Smooth muscle cell (in vitro differentiated cells): ENCODE results near the gene KLLN. TPM values are rescaled to one million over a fixed set of nuclear protein-coding genes. Genes with fewer than 3 reads are reported as not detected.
"Not testable (repeated sequence)": the region's sequence is repeated elsewhere in the genome, so short reads cannot be mapped to it uniquely, and the experiment has no call there.

Source experiments
- DNase-seq: peaks from one replicate; lab custom pipeline; 2025; ENCODE audit not compliant: unreplicated experiment; lab: John Stamatoyannopoulos, UW
- H2AFZ ChIP-seq: fragments of 200-600 bp; sonication (generic); 2 replicates; pipeline ENCODE4 v1.6.0; 2016; ENCODE audit warnings: antibody characterized with exemption, low read depth, mild to moderate bottlenecking
- H3F3A ChIP-seq: fragments of 200-600 bp; sonication (generic); 2 replicates; pipeline ENCODE4 v1.6.0; 2017; ENCODE audit warnings: antibody characterized with exemption, low read depth
- H3K27ac ChIP-seq: fragments of 200-600 bp; sonication (generic); 2 replicates; pipeline ENCODE4 v1.5.1; 2016; ENCODE audit warnings: low read depth, mild to moderate bottlenecking
- H3K27me3 ChIP-seq: fragments of 200-600 bp; sonication (generic); 2 replicates; pipeline ENCODE4 v1.6.1; 2016; ENCODE audit warnings: low read depth, mild to moderate bottlenecking
- H3K36me3 ChIP-seq: fragments of 200-600 bp; sonication (generic); 2 replicates; pipeline ENCODE4 v1.5.1; 2016; ENCODE audit warnings: low read depth
- H3K4me1 ChIP-seq: fragments of 200-600 bp; sonication (generic); 2 replicates; pipeline ENCODE4 v1.5.1; 2016; ENCODE audit warnings: low read depth
- H3K4me2 ChIP-seq: fragments of 200-600 bp; sonication (generic); 2 replicates; pipeline ENCODE4 v1.6.0; 2016; ENCODE audit warnings: mild to moderate bottlenecking
- H3K4me3 ChIP-seq: fragments of 200-600 bp; sonication (generic); 2 replicates; pipeline ENCODE4 v1.5.1; 2016; ENCODE audit warnings: mild to moderate bottlenecking
- H3K79me2 ChIP-seq: fragments of 200-600 bp; sonication (generic); 2 replicates; pipeline ENCODE4 v1.6.0; 2016; ENCODE audit warnings: low read depth, mild to moderate bottlenecking
- H3K9ac ChIP-seq: fragments of 200-600 bp; sonication (generic); 2 replicates; pipeline ENCODE4 v1.6.0; 2016; ENCODE audit warnings: low read depth
- H3K9me3 ChIP-seq: fragments of 200-600 bp; sonication (generic); replicated peaks from 2 replicates; pipeline ENCODE4 v1.5.1; 2016; ENCODE audit warnings: low read depth
- H4K20me1 ChIP-seq: fragments of 200-600 bp; sonication (generic); 2 replicates; pipeline ENCODE4 v1.6.0; 2016; ENCODE audit warnings: low read depth
- WGBS: methylation state at CpG from one replicate; pipeline ENCODE4 v1.1.7; 2016; ENCODE audit warnings: low lambda C conversion rate; 5-methylcytosine and 5-hydroxymethylcytosine counted together
- polyA plus RNA-seq: library from polyadenylated mRNA; unstranded; fragments of >200 nt; fragmentation: Nextera tagmentation; extraction: Ambion mirVana; gene quantifications from 2 replicates; pipeline ENCODE4 v1.2.1, GENCODE V29; 2016
- total RNA-seq: library from RNA; depleted of rRNA; stranded (reverse); fragments of >200 nt; gene quantifications from 2 replicates; pipeline ENCODE4 v1.2.3, GENCODE V29; 2014
- TF ChIP-seq, protein P1 (sequence below): fragments of 200-600 bp; sonication (generic); IDR thresholded peaks from 2 replicates; pipeline ENCODE4 v1.5.1; 2017; ENCODE audit warnings: borderline replicate concordance, mild to moderate bottlenecking, antibody characterized with exemption; ENCODE audit not compliant: insufficient read depth, poor library complexity, severe bottlenecking

The KLLN gene
- total and polyA plus RNA-seq, 2 experiments from 2014 or later: 0.18 TPM; not detected in 1

DNA sequence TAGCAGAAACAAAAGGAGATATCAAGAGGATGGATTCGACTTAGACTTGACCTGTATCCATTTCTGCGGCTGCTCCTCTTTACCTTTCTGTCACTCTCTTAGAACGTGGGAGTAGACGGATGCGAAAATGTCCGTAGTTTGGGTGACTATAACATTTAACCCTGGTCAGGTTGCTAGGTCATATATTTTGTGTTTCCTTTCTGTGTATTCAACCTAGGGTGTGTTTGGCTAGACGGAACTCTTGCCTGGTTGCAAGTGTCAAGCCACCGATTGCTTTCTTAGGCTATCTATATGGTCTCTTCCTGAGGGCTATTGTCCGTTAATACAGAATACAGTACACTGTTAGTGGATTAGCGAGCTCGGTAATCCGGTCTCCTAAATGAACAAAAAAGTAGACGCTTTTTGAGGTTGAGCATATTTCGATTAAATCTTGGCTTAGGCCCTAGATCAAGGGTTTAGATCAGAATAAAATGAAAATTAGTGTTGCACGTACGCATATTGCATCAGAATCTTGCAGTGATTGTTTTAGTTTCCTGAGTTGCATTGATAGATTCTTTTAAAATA is 1.2 kb upstream of the KLLN start:
- DNase-seq: no peak
- Histone ChIP-seq H3K4me2 (peak overlapping the region; percentile 92), H3K27ac (peak overlapping the region; percentile 22), H3K27me3 (no peaks in the 10 kb centered on the region), H3F3A (peaks cover 14% of the 10 kb centered on the region), H3K4me3 (peak overlapping the region; percentile 89), H3K9ac (peak overlapping the region; percentile 75), H3K9me3 (no peaks in the 10 kb centered on the region), H3K79me2 (peaks cover 54% of the 10 kb centered on the region), H3K36me3 (no peaks in the 10 kb centered on the region), H3K4me1 (peaks cover 32% of the 10 kb centered on the region), H2AFZ (no peak overlapping the region), H4K20me1 (peaks cover 54% of the 10 kb centered on the region)
- under 1% methylated on average over 16 of the region's 16 CpGs for WGBS
- TF ChIP-seq, protein P1, sequence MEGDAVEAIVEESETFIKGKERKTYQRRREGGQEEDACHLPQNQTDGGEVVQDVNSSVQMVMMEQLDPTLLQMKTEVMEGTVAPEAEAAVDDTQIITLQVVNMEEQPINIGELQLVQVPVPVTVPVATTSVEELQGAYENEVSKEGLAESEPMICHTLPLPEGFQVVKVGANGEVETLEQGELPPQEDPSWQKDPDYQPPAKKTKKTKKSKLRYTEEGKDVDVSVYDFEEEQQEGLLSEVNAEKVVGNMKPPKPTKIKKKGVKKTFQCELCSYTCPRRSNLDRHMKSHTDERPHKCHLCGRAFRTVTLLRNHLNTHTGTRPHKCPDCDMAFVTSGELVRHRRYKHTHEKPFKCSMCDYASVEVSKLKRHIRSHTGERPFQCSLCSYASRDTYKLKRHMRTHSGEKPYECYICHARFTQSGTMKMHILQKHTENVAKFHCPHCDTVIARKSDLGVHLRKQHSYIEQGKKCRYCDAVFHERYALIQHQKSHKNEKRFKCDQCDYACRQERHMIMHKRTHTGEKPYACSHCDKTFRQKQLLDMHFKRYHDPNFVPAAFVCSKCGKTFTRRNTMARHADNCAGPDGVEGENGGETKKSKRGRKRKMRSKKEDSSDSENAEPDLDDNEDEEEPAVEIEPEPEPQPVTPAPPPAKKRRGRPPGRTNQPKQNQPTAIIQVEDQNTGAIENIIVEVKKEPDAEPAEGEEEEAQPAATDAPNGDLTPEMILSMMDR: no peak

DNA sequence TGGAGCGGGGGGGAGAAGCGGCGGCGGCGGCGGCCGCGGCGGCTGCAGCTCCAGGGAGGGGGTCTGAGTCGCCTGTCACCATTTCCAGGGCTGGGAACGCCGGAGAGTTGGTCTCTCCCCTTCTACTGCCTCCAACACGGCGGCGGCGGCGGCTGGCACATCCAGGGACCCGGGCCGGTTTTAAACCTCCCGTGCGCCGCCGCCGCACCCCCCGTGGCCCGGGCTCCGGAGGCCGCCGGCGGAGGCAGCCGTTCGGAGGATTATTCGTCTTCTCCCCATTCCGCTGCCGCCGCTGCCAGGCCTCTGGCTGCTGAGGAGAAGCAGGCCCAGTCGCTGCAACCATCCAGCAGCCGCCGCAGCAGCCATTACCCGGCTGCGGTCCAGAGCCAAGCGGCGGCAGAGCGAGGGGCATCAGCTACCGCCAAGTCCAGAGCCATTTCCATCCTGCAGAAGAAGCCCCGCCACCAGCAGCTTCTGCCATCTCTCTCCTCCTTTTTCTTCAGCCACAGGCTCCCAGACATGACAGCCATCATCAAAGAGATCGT is 690 bp upstream of the KLLN start:
- WGBS: under 1% methylated on average over 29 of the region's 47 CpGs
- DNase-seq, H2AFZ ChIP-seq, H3K9me3 ChIP-seq, H3K27me3 ChIP-seq, H3K36me3 ChIP-seq: not testable (repeated sequence)
- Histone ChIP-seq H3K27ac (peak overlapping the region; percentile 67), H3K4me1 (peaks cover 28% of the 10 kb centered on the region), H3K4me2 (peak overlapping the region; percentile 92), H3K4me3 (peak overlapping the region; percentile 89), H3K79me2 (peaks cover 49% of the 10 kb centered on the region), H3K9ac (peak overlapping the region; percentile 78), H3F3A (peaks cover 14% of the 10 kb centered on the region), H4K20me1 (peaks cover 48% of the 10 kb centered on the region)

DNA sequence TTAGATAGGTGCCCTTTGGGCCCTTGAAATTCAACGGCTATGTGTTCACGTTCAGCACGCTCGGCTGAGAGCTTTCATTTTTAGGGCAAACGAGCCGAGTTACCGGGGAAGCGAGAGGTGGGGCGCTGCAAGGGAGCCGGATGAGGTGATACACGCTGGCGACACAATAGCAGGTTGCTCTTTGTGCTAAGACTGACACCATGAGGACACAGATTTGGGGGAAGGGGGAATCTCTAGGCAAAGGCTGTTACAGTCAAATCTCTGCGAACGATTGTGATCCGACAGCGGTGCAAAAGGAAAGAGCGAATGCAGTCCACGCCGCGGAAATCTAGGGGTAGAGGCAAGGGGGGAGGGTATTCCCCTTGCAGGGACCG is 667 bp downstream of the KLLN start:
- peaks cover 14% of the 10 kb centered on the region for H3F3A ChIP-seq
- no peak for DNase-seq
- peaks cover 14% of the 10 kb centered on the region for H3K4me1 ChIP-seq
- no peaks in the 10 kb centered on the region for H3K27me3 ChIP-seq
- H3K27ac ChIP-seq: peak overlapping the region; percentile 67
- H3K79me2 ChIP-seq: peaks cover 35% of the 10 kb centered on the region
- no peaks in the 10 kb centered on the region for H3K36me3 ChIP-seq
- H4K20me1 ChIP-seq: peaks cover 35% of the 10 kb centered on the region
- H3K9ac ChIP-seq: peak overlapping the region; percentile 29
- peak overlapping the region; percentile 89 for H2AFZ ChIP-seq
- peak overlapping the region; percentile 89 for H3K4me3 ChIP-seq
- H3K4me2 ChIP-seq: peak overlapping the region; percentile 92
- no peaks in the 10 kb centered on the region for H3K9me3 ChIP-seq
- WGBS: 2% methylated on average over 21 of the region's 21 CpGs
- TF ChIP-seq, protein P1: no peak

DNA sequence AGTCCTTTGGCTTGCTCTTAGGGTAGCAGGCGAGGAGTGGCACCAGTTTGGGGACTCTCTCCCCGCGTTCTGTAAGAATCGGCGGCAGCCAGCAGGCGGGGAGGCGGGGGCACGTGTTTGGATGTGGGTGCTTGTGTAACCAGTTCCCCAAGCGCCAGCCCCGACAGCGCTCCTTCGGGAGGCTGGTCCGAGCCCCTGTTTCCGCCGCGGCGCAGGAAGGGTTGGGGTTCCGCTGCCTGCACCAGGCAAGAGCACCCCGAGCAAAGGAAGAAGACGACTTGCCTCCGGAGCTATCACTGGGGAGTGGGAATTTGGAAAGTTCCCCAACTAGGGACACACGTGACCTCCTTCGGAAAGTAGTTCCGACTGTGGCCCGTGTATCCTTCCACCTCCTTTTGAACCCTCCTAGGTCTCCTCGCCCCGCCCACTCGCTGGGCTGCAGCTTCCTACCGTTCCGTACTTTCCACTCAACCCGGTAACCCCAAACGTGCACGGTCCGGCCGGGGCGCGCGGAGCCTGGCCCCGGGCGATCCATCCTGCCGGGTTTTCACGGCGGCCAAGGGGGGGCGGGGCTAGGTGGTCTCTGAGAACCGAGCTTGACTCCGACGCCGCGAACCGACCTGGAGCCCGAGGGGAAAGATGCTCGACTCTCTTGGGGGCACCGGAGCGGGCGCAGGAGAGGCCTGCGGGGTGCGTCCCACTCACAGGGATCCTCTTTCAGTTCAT is 1.2 kb downstream of the KLLN start:
- H3K9ac ChIP-seq: peak overlapping the region; percentile 29
- peak overlapping the region; percentile 92 for H3K4me2 ChIP-seq
- TF ChIP-seq, protein P1: no peak
- H3K27ac ChIP-seq: peak overlapping the region; percentile 67
- H3K36me3 ChIP-seq: no peaks in the 10 kb centered on the region
- peaks cover 14% of the 10 kb centered on the region for H3F3A ChIP-seq
- H2AFZ ChIP-seq: peak overlapping the region; percentile 89
- DNase-seq: peak; percentile 80
- H3K4me3 ChIP-seq: peak overlapping the region; percentile 89
- no peaks in the 10 kb centered on the region for H3K27me3 ChIP-seq
- peaks cover 9% of the 10 kb centered on the region for H3K4me1 ChIP-seq
- peaks cover 30% of the 10 kb centered on the region for H3K79me2 ChIP-seq
- WGBS: under 1% methylated on average over 57 of the region's 57 CpGs
- peaks cover 29% of the 10 kb centered on the region for H4K20me1 ChIP-seq
- H3K9me3 ChIP-seq: no peaks in the 10 kb centered on the region
